Measurements from ENCODE around the gene OSTC.

Gene OSTC

GRCh38 chr4:108650212-108651013 lies at the start of gene OSTC:
Gene OSTC, plus strand, starts transcription at chr4:108650599. Its CDS starts 57 bp downstream, at chr4:108650656.
- peak; percentile 43 for FAIRE-seq

GRCh38 chr4:108601106-108601505 lies 49.3 kb upstream of the OSTC start:
- no peak for FAIRE-seq

GRCh38 chr4:108601532-108601931 lies 48.9 kb upstream of the OSTC start:
- FAIRE-seq = no peak

- FAIRE-seq = no peak
Measured at GRCh38 chr4:108602163-108602562, 48.2 kb upstream of the OSTC start.

GRCh38 chr4:108607079-108607815 lies 43.2 kb upstream of the OSTC start:
- FAIRE-seq = no peak

- FAIRE-seq = no peak
Measured at GRCh38 chr4:108611365-108611764, 39.0 kb upstream of the OSTC start.

GRCh38 chr4:108612365-108612764 lies 38.0 kb upstream of the OSTC start:
- FAIRE-seq = no peak

GRCh38 chr4:108619372-108620100 lies 30.9 kb upstream of the OSTC start:
- no peak for FAIRE-seq

GRCh38 chr4:108620101-108620932 lies 30.1 kb upstream of the OSTC start, which contains the start of gene RPL34:
Gene RPL34, plus strand, starts transcription at chr4:108620576. Its CDS starts 1,384 bp downstream, at chr4:108621960.
- FAIRE-seq = peak; percentile 97

GRCh38 chr4:108620933-108621905 lies 29.2 kb upstream of the OSTC start:
- FAIRE-seq = no peak

- no peak for FAIRE-seq
Measured at GRCh38 chr4:108622022-108622421, 28.4 kb upstream of the OSTC start.

- no peak for FAIRE-seq
Measured at GRCh38 chr4:108622828-108623227, 27.6 kb upstream of the OSTC start.

- FAIRE-seq = no peak
Measured at GRCh38 chr4:108624263-108625056, 25.9 kb upstream of the OSTC start.

- FAIRE-seq = no peak
Measured at GRCh38 chr4:108626056-108626455, 24.3 kb upstream of the OSTC start.

- no peak for FAIRE-seq
Measured at GRCh38 chr4:108628411-108628810, 22.0 kb upstream of the OSTC start.

GRCh38 chr4:108635070-108635655 lies 15.2 kb upstream of the OSTC start:
- no peak for FAIRE-seq

GRCh38 chr4:108636246-108636645 lies 14.2 kb upstream of the OSTC start:
- FAIRE-seq = no peak

GRCh38 chr4:108637856-108638255 lies 12.5 kb upstream of the OSTC start:
- FAIRE-seq = no peak

GRCh38 chr4:108644237-108644636 lies 6.2 kb upstream of the OSTC start:
- FAIRE-seq = no peak

- no peak for FAIRE-seq
Measured at GRCh38 chr4:108646706-108647105, 3.7 kb upstream of the OSTC start.
